Measurements from ENCODE around the gene GANAB. TPM values are rescaled to one million over a fixed set of nuclear protein-coding genes. Genes with fewer than 3 reads are reported as not detected.

Gene GANAB
- total RNA-seq, 2 donors from 2014 or later: 252 to 303 TPM

GRCh38 chr11:62604460-62605120, 41.8 kb downstream of the GANAB start:
- intact Hi-C loops (cut with DNase I): no loop called here
- Histone ChIP-seq H3K4me3 (no peak overlapping the region), H3K27me3 (no peaks in the 10 kb centered on the region), H3K9ac (ENCODE audit: low read depth in 2 of 2, low read length in 2 of 2) (no peak overlapping the region), H3K36me3 (no peaks in the 10 kb centered on the region), H3K9me3 (no peaks in the 10 kb centered on the region), H3K4me1 (peaks cover 5% of the 10 kb centered on the region), H3K27ac (no peak overlapping the region)
- DNase-seq: no peak
- TF ChIP-seq, protein P1, sequence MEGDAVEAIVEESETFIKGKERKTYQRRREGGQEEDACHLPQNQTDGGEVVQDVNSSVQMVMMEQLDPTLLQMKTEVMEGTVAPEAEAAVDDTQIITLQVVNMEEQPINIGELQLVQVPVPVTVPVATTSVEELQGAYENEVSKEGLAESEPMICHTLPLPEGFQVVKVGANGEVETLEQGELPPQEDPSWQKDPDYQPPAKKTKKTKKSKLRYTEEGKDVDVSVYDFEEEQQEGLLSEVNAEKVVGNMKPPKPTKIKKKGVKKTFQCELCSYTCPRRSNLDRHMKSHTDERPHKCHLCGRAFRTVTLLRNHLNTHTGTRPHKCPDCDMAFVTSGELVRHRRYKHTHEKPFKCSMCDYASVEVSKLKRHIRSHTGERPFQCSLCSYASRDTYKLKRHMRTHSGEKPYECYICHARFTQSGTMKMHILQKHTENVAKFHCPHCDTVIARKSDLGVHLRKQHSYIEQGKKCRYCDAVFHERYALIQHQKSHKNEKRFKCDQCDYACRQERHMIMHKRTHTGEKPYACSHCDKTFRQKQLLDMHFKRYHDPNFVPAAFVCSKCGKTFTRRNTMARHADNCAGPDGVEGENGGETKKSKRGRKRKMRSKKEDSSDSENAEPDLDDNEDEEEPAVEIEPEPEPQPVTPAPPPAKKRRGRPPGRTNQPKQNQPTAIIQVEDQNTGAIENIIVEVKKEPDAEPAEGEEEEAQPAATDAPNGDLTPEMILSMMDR (IDR thresholded peaks at IDR 0.05): no peak

GRCh38 chr11:62603776-62604299, 42.6 kb downstream of the GANAB start:
- peaks cover 5% of the 10 kb centered on the region for H3K4me1 ChIP-seq
- H3K27ac ChIP-seq: no peak overlapping the region
- H3K9ac ChIP-seq (ENCODE audit: low read depth in 2 of 2, low read length in 2 of 2): no peak overlapping the region
- TF ChIP-seq, protein P1 (IDR thresholded peaks at IDR 0.05): no peak
- intact Hi-C loops (cut with DNase I): no loop called here
- H3K9me3 ChIP-seq: no peaks in the 10 kb centered on the region
- no peak overlapping the region for H3K4me3 ChIP-seq
- no peaks in the 10 kb centered on the region for H3K27me3 ChIP-seq
- H3K36me3 ChIP-seq: no peaks in the 10 kb centered on the region
- DNase-seq: no peak

GRCh38 chr11:62603072-62603408, 43.4 kb downstream of the GANAB start:
- Histone ChIP-seq H3K27ac (no peak overlapping the region), H3K4me1 (peaks cover 5% of the 10 kb centered on the region), H3K27me3 (no peaks in the 10 kb centered on the region), H3K9me3 (no peaks in the 10 kb centered on the region), H3K9ac (ENCODE audit: low read depth in 2 of 2, low read length in 2 of 2) (peak overlapping the region in 1 of 2 donors; percentile 81), H3K4me3 (peak overlapping the region; percentile 87), H3K36me3 (peaks cover 3% of the 10 kb centered on the region)
- TF ChIP-seq, protein P1 (IDR thresholded peaks at IDR 0.05): no peak
- intact Hi-C loops (cut with DNase I): no loop called here
- DNase-seq: peak; percentile 56

- peak; percentile 80 for DNase-seq
- H3K9ac ChIP-seq (ENCODE audit: low read depth in 2 of 2, low read length in 2 of 2): peak overlapping the region; percentile 62 to 81
- TF ChIP-seq, protein P1 (IDR thresholded peaks at IDR 0.05): no peak
- intact Hi-C loops (cut with DNase I): no loop called here
- peaks cover 5% of the 10 kb centered on the region for H3K4me1 ChIP-seq
- H3K27me3 ChIP-seq: no peaks in the 10 kb centered on the region
- H3K9me3 ChIP-seq: no peaks in the 10 kb centered on the region
- peak overlapping the region; percentile 99 for H3K27ac ChIP-seq
- H3K4me3 ChIP-seq: peak overlapping the region; percentile 87
- peaks cover 6% of the 10 kb centered on the region for H3K36me3 ChIP-seq
These were observed 44.0 kb downstream of the GANAB start for GRCh38 chr11:62602141-62603071.

- TF ChIP-seq, protein P1 (IDR thresholded peaks at IDR 0.05): no peak
- peak; percentile 97 for DNase-seq
- H3K36me3 ChIP-seq: peaks cover 6% of the 10 kb centered on the region
- H3K27me3 ChIP-seq: no peaks in the 10 kb centered on the region
- H3K4me1 ChIP-seq: peaks cover 5% of the 10 kb centered on the region
- no peaks in the 10 kb centered on the region for H3K9me3 ChIP-seq
- intact Hi-C loops (cut with DNase I): no loop called here
- peak within 1 kb of the TSS; percentile 97 to 98 for H3K9ac ChIP-seq (ENCODE audit: low read depth in 2 of 2, low read length in 2 of 2)
- peak within 1 kb of the TSS; percentile 99 for H3K27ac ChIP-seq
- H3K4me3 ChIP-seq: peak within 1 kb of the TSS; percentile 87
These were observed 44.9 kb downstream of the GANAB start, which contains the start of gene MTA2 for GRCh38 chr11:62601372-62602140. Gene MTA2 (minus strand): TSS chr11:62601865. CDS start chr11:62601450, 415 bp downstream.

All from colonic mucosa (tissue), 4 donors.